Kasumi-1 (cell line): ENCODE results near the gene CDC42EP2.

Experiments used
- DNase-seq, 2 experiments: peaks; one replicate each; lab custom pipeline; 2025; lab: John Stamatoyannopoulos, UW

CDC42EP2 gene

GRCh38 chr11:65355776-65356393 is 41.2 kb downstream of the CDC42EP2 start:
- DNase-seq: no peak

DNA sequence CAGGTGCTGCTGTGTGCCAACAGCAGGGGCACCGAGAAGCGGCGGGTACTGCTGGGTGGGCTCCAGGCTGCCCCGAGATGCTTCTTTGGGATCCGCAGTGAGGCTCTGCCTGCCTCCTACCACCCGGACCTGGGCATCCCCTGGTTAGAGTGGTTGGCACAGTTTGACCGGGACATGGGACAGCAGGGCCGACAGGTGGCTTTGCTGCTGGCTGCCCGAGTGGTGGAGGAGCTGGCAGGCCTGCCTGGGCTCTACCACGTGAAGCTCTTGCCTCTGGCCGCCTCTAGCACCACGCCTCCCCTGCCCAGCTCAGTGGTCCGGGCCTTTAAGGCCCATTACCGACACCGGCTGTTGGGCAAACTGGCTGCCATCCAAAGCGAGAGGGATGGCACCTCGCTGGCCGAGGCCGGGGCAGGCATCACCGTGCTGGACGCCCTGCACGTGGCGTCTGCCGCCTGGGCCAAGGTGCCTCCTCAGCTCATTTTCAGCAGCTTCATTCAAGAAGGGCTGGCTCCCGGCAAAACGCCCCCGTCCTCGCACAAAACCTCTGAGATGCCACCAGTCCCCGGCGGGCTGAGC is 41.8 kb downstream of the CDC42EP2 start:
- no peak for DNase-seq

DNA sequence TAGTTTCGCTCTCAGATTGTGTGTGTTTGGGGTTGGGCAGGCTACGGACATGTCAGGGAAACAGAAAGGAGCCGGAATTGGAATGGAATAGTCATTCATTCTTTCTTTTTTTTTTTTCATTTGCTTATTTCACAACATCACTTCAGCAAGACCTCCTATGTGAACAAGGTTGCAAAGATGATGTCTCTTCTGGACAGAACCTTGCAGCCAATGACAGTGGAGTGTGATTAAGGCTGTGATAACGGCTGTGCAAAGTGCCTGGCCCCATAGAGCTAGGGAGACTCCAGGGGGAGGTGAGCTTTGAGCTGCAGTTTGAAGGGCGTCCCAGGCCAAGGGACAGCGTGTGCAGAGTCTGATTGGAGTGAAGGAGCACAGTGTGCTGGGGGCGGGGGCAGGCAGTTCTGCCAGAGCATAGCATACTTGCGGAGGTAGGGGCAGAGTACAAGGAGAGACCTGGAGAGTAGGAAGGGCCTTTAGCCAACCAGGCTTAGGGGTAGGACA is 43.2 kb downstream of the CDC42EP2 start:
- no peak for DNase-seq

DNA sequence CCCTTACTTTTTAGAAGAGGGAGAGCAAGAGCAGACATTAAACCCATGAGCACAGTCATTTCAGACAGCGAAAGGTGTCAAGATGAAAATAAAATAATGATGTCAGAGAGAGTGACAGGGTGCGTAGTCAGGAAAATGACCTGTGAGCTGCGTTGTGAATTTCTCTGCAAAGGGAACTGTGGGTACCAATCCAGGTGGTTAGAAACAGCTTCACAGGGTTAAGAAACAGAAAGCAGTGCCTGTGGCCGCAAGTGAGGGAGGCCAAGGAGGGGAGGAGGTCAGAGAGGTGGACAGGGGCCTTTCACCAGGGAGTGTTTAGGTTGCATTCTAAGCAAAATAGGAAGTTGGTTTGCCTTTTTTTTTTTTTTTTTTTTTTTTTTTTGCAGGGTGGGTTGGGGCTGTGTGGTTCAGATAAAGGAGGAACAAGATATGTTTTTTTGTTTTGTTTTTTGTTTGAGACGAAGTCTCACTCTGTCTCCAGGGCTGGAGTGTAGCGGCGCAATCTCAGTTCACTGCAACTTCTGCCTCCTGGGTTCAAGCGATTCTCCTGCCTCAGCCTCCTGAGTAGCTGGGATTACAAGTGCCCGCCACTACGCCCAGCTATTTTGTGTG is 47.8 kb downstream of the CDC42EP2 start:
- no peak for DNase-seq

GRCh38 chr11:65362966-65363365 is 48.3 kb downstream of the CDC42EP2 start:
- DNase-seq: no peak

GRCh38 chr11:65363770-65364169 is 49.1 kb downstream of the CDC42EP2 start:
- DNase-seq: no peak

DNA sequence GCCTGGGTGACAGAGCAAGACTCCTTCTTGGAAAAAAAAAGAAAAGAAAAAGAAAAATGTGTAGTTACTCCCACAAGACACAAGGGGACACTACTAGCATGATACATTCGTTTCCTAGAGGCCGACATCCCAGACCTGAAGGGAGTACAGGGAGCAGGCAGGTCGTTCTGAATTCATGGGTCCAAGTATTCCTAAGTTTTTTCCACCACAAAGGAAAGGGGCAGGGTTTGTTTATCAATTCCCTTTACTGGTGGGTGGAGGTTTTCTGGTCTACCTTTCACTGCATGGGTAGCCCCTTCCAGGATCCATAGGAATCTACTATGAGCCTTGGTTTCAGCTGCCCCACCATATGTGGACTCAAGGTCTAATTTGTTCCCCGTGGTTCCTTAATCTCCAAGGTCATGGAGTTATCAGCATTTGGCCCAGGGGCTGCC is 51.7 kb downstream of the CDC42EP2 start:
- DNase-seq: peak; percentile 91 to 94

DNA sequence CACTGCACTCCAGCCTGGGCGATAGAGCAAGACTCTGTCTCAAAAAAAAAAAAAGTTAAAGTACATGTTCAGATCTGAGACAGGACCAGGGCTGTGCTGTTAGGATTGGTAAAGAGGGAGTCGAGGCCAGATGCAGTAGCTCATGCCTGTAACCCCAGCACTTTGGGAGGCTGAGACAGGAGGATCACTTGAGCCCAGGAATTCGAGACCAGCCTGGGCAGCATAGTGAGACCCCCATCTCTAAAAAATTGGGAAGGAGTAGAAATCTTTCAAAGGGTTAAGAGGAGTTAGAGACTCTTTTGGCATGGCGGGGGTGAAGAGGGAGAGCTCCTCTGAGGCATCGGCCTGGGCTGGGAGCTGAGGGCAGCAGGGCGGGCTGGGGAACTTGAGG is 56.0 kb downstream of the CDC42EP2 start:
- DNase-seq: no peak
